Panc1 (cell line): ENCODE data around the gene MTA3. TPM values are rescaled to one million over a fixed set of nuclear protein-coding genes. Genes with fewer than 3 reads are reported as not detected.

Experiments used
- ATAC-seq: fragments of 200-7000 bp; cut with Tn5 transposase; 2 replicates; pipeline ENCODE4 v1.9.1; 2020; ENCODE audit warnings: mild to moderate bottlenecking, moderate library complexity
- BruUV-seq: library from RNA; stranded (reverse); fragments of 400-500 nt; replicated peaks from 2 replicates; lab custom pipeline; 2021; lab: Mats Ljungman, UMichigan
- CTCF ChIA-PET: fragments of 300-600 bp; sonication (Branson Sonifier 250); formaldehyde crosslinking; loops from one replicate; lab custom pipeline; 2022; ENCODE audit warnings: antibody characterized with exemption; lab: Charles Lee
- POLR2A ChIA-PET: fragments of 300-600 bp; sonication (Branson Sonifier 250); formaldehyde crosslinking; loops from one replicate; lab custom pipeline; 2022; ENCODE audit warnings: antibody characterized with exemption; lab: Charles Lee
- DNase-seq: peaks from one replicate; pipeline ENCODE4 v3.0.0-alpha.2; 2010; ENCODE audit warnings: low read depth, low spot score
- H3K27ac ChIP-seq: 2 replicates; pipeline ENCODE4 v1.5.1; 2011; ENCODE audit warnings: mild to moderate bottlenecking, low read length, inconsistent platforms
- H3K27me3 ChIP-seq: fragments of 200-500 bp; sonication (Bioruptor generic); 2 replicates; pipeline ENCODE4 v1.6.0; 2014; ENCODE audit warnings: low read length, inconsistent platforms; ENCODE audit not compliant: control insufficient read depth, insufficient read depth
- H3K36me3 ChIP-seq: fragments of 200-500 bp; sonication (Bioruptor generic); 2 replicates; pipeline ENCODE4 v1.5.1; 2014; ENCODE audit warnings: inconsistent platforms, mild to moderate bottlenecking, low read length, moderate library complexity; ENCODE audit not compliant: control insufficient read depth, insufficient read depth
- H3K4me1 ChIP-seq: 2 replicates; pipeline ENCODE4 v1.5.1; 2011; ENCODE audit warnings: inconsistent platforms, mild to moderate bottlenecking, low read length, moderate library complexity; ENCODE audit not compliant: control insufficient read depth, insufficient read depth
- H3K4me3 ChIP-seq, 2 experiments: 2 replicates each; pipeline ENCODE4 v1.5.1; 2011 to 2012; ENCODE audit warnings: low read depth in 2 of 2, low read length in 2 of 2, mild to moderate bottlenecking in 2 of 2, inconsistent platforms in 1 of 2, moderate library complexity in 1 of 2
- H3K9me3 ChIP-seq: fragments of 200-500 bp; sonication (Bioruptor generic); 2 replicates; pipeline ENCODE4 v1.5.1; 2014; ENCODE audit warnings: low read depth, mild to moderate bottlenecking, inconsistent platforms, low read length, moderate library complexity; ENCODE audit not compliant: control insufficient read depth, insufficient read depth
- CTCF ChIP-seq: fragments of 450-650 bp; IDR thresholded peaks from 2 replicates; pipeline ENCODE4 v1.5.1; 2017; ENCODE audit warnings: mild to moderate bottlenecking
- POLR2AphosphoS5 ChIP-seq: IDR thresholded peaks from 2 replicates; pipeline ENCODE4 v1.6.1; 2012; ENCODE audit warnings: mild to moderate bottlenecking, low read depth, low read length, moderate library complexity
- REST ChIP-seq, 2 experiments: IDR thresholded peaks; 2 replicates each; pipeline ENCODE4 v1.6.1; 2011 to 2012; ENCODE audit warnings: low read depth in 2 of 2, control low read depth in 1 of 2, low read length in 1 of 2, mild to moderate bottlenecking in 1 of 2, moderate library complexity in 1 of 2; ENCODE audit not compliant: insufficient read depth in 1 of 2
- SIN3A ChIP-seq: IDR thresholded peaks from 2 replicates; pipeline ENCODE4 v1.6.1; 2012; ENCODE audit warnings: low read depth, mild to moderate bottlenecking, low read length, moderate library complexity, borderline replicate concordance; ENCODE audit not compliant: insufficient read depth
- TCF7L2 ChIP-seq: IDR thresholded peaks from 2 replicates; pipeline ENCODE4 v1.6.1; 2011; ENCODE audit warnings: mild to moderate bottlenecking, low read depth, low read length, inconsistent platforms
- in situ Hi-C: cut with HindIII; loops from 2 replicates; pipeline ENCODE4 v1.10.0; 2016; ENCODE audit warnings: low sequenced_read_pairs, low pct_unique_long_range_greater_than_20kb
- intact Hi-C: fragments of 100-400 bp; cut with micrococcal nuclease; formaldehyde crosslinking; loops from one replicate; pipeline ENCODE4 v1.10.0; 2022; ENCODE audit not compliant: unreplicated experiment
- total RNA-seq: library from RNA; stranded (reverse); gene quantifications from one replicate; pipeline ENCODE4 v1.2.1, GENCODE V29; 2021; ENCODE audit not compliant: unreplicated experiment

The MTA3 gene
- total RNA-seq, 1 experiment from 2014 or later: 65.6 TPM

- Histone ChIP-seq H3K9me3 (no peaks in the 10 kb centered on the region), H3K27ac (no peak overlapping the region), H3K4me1 (no peaks in the 10 kb centered on the region), H3K27me3 (no peaks in the 10 kb centered on the region), H3K36me3 (no peaks in the 10 kb centered on the region), H3K4me3 (no peak overlapping the region)
- DNase-seq: no peak
- CTCF ChIA-PET: interaction anchor here (0.7 kb wide), 1 partner anchor 292 kb away, joined by 10 read pairs; no protein-coding TSS in a partner anchor
- in situ Hi-C loops: no loop called here
- BruUV-seq: no TSS peak
- TF ChIP-seq TCF7L2 (no peak), REST (IDR thresholded peaks at IDR 0.05; ENCODE audit: insufficient read depth in 1 of 2, low read depth in 2 of 2, low read length in 1 of 2) (no peak), POLR2AphosphoS5 (no peak), CTCF (no peak), SIN3A (no peak)
- no peak for ATAC-seq
- intact Hi-C loops: no loop called here
- POLR2A ChIA-PET: no interaction called here
Observed at GRCh38 chr2:42733852-42734251, 165.4 kb downstream of the MTA3 start.

GRCh38 chr2:42736598-42737322 is 168.3 kb downstream of the MTA3 start:
- no peaks in the 10 kb centered on the region for H3K36me3 ChIP-seq
- no peak overlapping the region for H3K4me3 ChIP-seq
- no peaks in the 10 kb centered on the region for H3K27me3 ChIP-seq
- CTCF ChIA-PET: no interaction called here
- H3K27ac ChIP-seq: no peak overlapping the region
- ATAC-seq (no peak), DNase-seq (no peak)
- no peaks in the 10 kb centered on the region for H3K4me1 ChIP-seq
- in situ Hi-C loops (no loop called here), intact Hi-C loops (no loop called here)
- TF ChIP-seq SIN3A: no peak
- TF ChIP-seq CTCF: no peak
- no peak for TF ChIP-seq REST (IDR thresholded peaks at IDR 0.05; ENCODE audit: insufficient read depth in 1 of 2, low read depth in 2 of 2, low read length in 1 of 2)
- no peak for TF ChIP-seq POLR2AphosphoS5
- TF ChIP-seq TCF7L2: no peak
- no TSS peak for BruUV-seq
- no peaks in the 10 kb centered on the region for H3K9me3 ChIP-seq
- POLR2A ChIA-PET: no interaction called here
